AG04450 (cell line): Measurements from ENCODE around the gene SH2D6. TPM values are rescaled to one million over a fixed set of nuclear protein-coding genes. Genes with fewer than 3 reads are reported as not detected.

Source experiments
- CTCF ChIA-PET: fragments of 300-600, 350-600 bp; formaldehyde crosslinking; extraction: SDS; loops from one replicate; lab custom pipeline; 2022; ENCODE audit warnings: antibody characterized with exemption, inconsistent platforms; lab: Charles Lee
- POLR2A ChIA-PET: fragments of 350-600 bp; formaldehyde crosslinking; extraction: SDS; loops from one replicate; lab custom pipeline; 2021; ENCODE audit warnings: antibody characterized with exemption, inconsistent platforms; lab: Yijun Ruan, JAX
- DNase-seq: peaks from one replicate; pipeline ENCODE4 v3.0.0-alpha.2; 2011; ENCODE audit warnings: low read depth, low spot score
- H3K27ac ChIP-seq: one replicate; pipeline ENCODE4 v1.5.1; 2012; ENCODE audit warnings: low read depth, low read length, control low read depth
- H3K27me3 ChIP-seq: one replicate; pipeline ENCODE4 v1.6.0; 2012; ENCODE audit warnings: low read length; ENCODE audit not compliant: control insufficient read depth, insufficient read depth
- H3K4me3 ChIP-seq: 2 replicates; pipeline ENCODE4 v1.5.1; 2011; ENCODE audit warnings: mild to moderate bottlenecking, low read depth, low read length, control low read depth
- H3K9me3 ChIP-seq: 2 replicates; pipeline ENCODE4 v1.5.1; 2012; ENCODE audit warnings: low read length; ENCODE audit not compliant: control insufficient read depth, insufficient read depth
- CTCF ChIP-seq: IDR thresholded peaks from 2 replicates; pipeline ENCODE4 v1.5.1; 2011; ENCODE audit warnings: low read depth, low read length, control low read depth, inconsistent platforms
- polyA plus RNA-seq: library from polyadenylated mRNA; depleted of rRNA; stranded (reverse); fragments of >200 nt; gene quantifications from 2 replicates; pipeline ENCODE4 v1.2.3, GENCODE V29; 2011

The SH2D6 gene
- polyA plus RNA-seq, 1 experiment, result 0.10 TPM

- Histone ChIP-seq H3K27ac (no peak overlapping the region), H3K9me3 (no peaks in the 10 kb centered on the region), H3K4me3 (no peak overlapping the region), H3K27me3 (no peaks in the 10 kb centered on the region)
- ChIA-PET CTCF (interaction anchor here (0.7 kb wide), 1 partner anchor 92 kb away, joined by 4 read pairs; the partner anchor contains the start of gene MAT2A), POLR2A (no interaction called here)
- no peak for DNase-seq
- TF ChIP-seq CTCF, result no peak
These were observed 28.7 kb downstream of the SH2D6 start for GRCh38 chr2:85447222-85447585.

GRCh38 chr2:85448461-85449213 is 30.1 kb downstream of the SH2D6 start:
- POLR2A ChIA-PET, result interaction anchor here (2.0 kb wide), 1 partner anchor 90 kb away, joined by 4 read pairs; the partner anchor contains the start of gene MAT2A
- no peak for TF ChIP-seq CTCF
- H3K9me3 ChIP-seq, result no peaks in the 10 kb centered on the region
- CTCF ChIA-PET, result interaction anchor here (0.6 kb wide), 1 partner anchor 139 kb away, joined by 3 read pairs; no protein-coding TSS in a partner anchor
- no peak overlapping the region for H3K27ac ChIP-seq
- no peak for DNase-seq
- H3K4me3 ChIP-seq, result no peak overlapping the region
- H3K27me3 ChIP-seq, result no peaks in the 10 kb centered on the region

GRCh38 chr2:85449214-85449588 is 30.7 kb downstream of the SH2D6 start:
- H3K4me3 ChIP-seq, result no peak overlapping the region
- no peak for DNase-seq

DNA sequence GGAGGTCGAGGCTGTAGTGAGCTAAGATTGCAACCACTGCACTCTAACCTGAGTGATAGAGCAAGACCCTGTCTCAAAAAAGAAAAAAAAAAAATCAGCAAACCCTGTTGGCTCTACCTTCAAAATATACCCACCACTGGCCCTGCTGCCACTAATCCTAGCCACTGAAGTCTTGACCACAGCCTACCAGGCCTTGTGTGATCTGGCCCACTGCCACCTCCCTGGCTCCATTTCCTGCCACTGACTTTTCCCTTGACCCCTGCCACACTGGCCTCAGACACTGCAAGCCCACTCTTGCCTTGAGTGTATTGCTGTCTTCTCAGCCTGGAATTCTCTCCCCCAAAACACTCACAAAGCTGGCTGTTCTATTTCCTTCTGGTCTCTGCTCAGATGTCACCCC is 33.7 kb downstream of the SH2D6 start:
- TF ChIP-seq CTCF, result no peak
- H3K9me3 ChIP-seq, result no peaks in the 10 kb centered on the region
- H3K27me3 ChIP-seq, result no peaks in the 10 kb centered on the region
- CTCF ChIA-PET, result no interaction called here
- H3K4me3 ChIP-seq, result no peak overlapping the region
- POLR2A ChIA-PET, result no interaction called here
- no peak overlapping the region for H3K27ac ChIP-seq
- no peak for DNase-seq

More at GRCh38 chr2:85449214-85449588, 30.7 kb downstream of the SH2D6 start:
- no peak for TF ChIP-seq CTCF
- POLR2A ChIA-PET, result interaction anchor here (2.0 kb wide), 1 partner anchor 90 kb away, joined by 4 read pairs; the partner anchor contains the start of gene MAT2A
- H3K27ac ChIP-seq, result no peak overlapping the region
- H3K9me3 ChIP-seq, result no peaks in the 10 kb centered on the region
- no peaks in the 10 kb centered on the region for H3K27me3 ChIP-seq
- CTCF ChIA-PET, result interaction anchor here (0.6 kb wide), 1 partner anchor 138 kb away, joined by 3 read pairs; no protein-coding TSS in a partner anchor

DNA sequence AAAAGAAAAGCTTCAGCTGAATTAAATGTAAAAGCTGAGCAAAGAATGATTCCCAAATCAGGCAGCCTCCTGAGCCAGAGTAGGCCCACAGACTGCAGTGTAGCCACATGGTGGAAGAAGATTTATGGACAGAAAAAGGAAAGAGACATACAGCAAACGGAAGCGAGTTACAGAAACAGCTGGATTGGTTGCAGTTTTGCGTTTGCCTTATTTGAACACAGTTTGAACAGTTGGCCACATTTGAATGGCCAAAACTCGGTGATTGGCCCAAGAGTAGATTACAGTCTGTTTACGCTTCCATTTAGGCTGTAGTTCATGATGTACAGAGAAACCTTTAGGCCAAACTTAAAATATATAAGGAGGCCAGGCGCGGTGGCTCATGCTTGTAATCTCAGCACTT is 35.1 kb downstream of the SH2D6 start:
- no peak for DNase-seq
- ChIA-PET CTCF (no interaction called here), POLR2A (no interaction called here)
- Histone ChIP-seq H3K27ac (no peak overlapping the region), H3K4me3 (no peak overlapping the region), H3K9me3 (no peaks in the 10 kb centered on the region), H3K27me3 (no peaks in the 10 kb centered on the region)
- no peak for TF ChIP-seq CTCF
